GM03348 (cell line): ENCODE results near the gene BAZ1B.
"Not testable (repeated sequence)": the region's sequence is repeated elsewhere in the genome, so short reads cannot be mapped to it uniquely, and the experiment has no call there.

ENCODE experiments used
- DNase-seq: peaks from one replicate; pipeline ENCODE4 v3.0.0; 2012; ENCODE audit warnings: low spot score

The BAZ1B gene

DNA sequence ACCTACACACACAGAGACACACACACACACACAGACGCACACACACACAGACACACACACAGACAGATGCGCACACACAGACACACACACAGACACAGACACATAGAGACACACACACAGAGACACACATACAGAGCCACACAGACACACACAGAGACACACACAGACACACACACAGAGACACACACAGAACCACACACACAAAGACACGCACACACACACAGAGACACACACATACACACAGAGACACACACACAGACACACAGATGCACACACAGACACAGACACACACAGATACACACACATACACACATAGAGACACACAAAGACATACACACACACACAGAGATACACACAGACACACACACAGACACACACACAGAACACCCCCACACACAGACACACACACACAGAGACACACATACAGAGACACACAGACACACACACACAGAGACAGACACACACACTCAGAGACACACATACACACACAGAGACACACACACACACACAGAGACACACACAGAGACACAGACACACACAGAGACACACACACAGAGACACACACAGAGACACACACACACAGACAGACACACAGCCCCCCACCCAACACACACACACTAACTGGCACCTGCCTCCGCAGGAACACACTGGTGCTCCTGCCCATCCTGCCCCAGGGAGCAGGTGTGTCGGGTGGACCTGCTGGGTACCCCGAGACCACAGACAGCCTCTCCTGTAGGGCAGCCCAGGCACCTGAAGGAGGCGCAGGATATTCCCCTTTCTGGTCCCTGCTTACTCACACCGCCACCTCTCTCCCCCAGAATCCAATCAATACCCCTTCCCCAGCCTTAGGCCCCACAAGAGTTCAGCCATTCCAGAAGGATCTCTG is 93.9 kb downstream of the BAZ1B start:
- DNase-seq, result no peak

DNA sequence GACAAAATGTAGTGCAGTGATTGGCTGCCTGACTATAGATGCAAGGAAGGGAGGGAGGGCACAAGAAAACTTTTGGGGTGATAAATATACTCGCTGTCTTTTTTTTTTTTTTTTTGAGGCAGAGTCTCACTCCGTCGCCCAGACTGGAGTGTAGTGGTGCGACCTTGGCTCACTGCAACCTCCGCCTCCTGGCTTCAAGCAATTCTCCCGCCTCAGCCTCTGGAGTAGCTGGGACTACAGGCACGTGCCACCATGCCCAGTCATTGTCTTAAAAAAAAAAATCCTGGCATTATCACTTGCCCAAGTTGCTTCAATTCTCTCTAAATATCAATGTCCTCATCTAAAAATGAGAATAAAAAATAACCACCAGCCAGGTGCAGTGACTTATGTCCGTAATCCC is 96.1 kb downstream of the BAZ1B start:
- DNase-seq, result no peak

DNA sequence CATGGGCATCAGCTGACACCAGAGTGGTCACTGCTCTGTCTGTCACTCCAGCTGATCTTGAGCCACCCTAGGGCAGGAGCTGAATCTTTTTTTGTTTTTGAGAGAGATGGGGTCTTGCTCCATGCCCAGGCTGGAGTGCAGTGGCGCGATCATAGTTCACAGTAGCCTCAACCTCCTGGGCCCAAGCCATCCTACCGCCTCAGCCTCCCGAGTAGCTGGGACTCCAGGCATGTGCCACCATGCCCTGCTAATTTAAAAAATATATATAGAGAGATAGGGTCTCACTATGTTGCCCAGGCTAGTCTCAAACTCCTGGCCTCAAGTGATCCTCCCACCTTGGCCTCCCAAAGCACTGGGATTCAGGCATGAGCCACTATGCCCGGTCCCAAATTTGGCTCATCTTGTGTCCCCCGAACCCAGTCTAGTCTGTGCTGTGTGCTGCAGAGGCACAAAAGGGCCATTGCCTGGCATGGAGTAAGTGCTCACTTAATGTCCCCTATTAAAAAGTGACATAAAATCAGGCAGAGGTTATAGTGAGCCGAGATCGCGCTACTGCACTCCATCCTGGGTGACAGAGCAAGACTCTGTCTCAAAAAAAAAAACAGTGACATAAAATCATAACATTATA is 96.6 kb downstream of the BAZ1B start:
- DNase-seq, result no peak

DNA sequence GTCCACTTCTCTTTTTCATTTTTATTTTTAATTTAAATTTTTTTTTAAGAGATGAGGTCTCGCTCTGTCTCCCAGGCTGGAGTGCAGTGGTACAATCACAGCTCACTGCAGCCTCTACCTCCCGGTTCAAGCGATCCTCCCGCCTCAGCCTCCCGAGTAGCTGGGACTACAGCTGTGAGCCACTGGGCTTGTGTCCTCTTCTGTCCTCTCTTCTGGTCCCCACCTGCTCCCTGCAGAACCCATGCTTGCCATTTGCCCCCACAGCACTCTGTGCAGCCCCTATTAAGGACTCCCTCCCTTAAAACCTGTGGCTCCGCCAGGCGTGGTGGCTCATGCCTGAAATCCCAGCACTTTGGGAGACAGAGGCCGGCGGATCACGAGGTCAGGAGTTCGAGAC is 97.6 kb downstream of the BAZ1B start:
- DNase-seq, result no peak

DNA sequence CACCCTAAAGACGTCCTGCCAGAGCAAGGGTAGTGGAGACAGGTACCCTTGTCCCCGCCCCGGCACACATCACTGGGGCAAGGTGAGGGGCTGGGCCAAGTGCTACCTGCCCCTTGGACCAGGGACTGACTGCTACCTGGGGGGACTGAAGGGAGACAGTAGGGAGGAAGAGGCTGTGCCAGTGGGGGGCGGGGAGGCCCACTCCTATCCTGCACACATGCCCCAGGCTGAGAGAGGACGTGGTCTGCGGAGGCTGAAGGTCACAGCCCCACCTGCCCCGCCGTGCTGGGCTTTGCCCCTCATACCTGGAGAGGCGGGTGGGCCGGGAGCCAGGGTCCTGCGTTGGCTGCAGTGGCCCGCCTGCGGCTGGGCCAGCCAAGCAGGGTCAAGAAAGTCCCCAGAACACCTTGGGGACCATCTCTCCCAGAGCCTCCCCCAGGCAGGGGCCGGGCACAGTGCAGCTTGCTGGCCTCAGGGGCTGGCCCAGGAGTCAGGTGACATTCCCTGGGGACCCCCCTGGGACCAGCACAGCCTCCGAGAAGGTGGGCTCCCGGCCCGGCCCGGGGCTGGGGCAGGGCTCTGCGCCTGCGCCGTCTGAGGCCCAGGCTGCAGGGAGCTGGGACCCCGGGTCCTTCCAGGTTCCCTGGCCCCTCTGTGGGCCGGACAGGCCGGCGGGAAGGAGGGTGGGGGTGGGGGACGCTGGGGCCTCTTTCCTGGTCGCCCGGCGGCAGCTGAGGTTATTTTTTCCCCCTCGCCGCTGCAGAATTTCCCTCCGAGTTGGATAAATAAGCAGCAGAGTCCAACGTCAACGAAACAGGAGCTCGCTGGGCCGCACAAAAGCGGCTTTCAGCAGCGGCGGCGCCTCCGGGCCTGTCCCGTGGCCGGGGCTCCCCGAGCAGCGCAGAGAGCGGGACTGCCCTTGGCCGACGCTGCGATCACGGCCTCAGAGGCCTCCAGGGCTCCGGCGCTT is 98.3 kb downstream of the BAZ1B start:
- peak; percentile 62 for DNase-seq

DNA sequence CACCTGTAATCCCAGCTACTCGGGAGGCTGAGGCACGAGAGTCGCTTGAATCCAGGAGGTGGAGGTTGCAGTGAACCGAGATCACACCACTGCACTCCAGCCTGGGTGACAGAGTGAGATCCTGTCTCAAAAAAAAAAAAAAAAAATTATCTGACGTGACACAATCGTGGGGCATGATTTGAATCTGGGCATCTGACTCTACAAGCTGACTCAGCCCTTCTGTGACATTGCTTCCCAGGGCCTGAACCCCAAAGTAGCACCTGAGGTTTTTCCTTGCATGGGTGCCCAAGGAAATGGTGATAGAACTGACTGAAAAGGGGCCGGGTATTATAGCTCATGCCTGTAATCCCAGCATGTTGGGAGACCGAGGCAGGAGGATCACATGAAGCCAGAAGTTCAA is 101.5 kb downstream of the BAZ1B start:
- not testable (repeated sequence) for DNase-seq

DNA sequence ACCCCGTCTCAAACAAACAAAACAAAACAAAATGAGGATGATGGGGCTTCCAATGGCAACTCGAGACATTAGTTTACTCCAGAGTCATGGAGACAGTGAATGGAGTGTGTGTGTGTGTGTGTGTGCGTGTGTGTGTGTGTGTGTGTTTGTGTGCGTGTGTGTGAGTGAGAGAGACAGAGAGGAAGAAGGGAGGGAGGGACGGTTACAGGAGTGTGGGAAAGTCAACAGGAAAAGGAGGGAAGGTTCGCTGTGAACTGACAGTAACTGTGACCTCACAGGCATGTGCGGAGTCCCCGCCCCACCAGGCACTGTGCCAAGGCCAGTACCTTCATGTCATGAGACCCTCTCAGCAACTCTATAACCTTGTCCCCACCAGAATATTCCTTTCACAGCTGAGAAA is 102.1 kb downstream of the BAZ1B start:
- not testable (repeated sequence) for DNase-seq

DNA sequence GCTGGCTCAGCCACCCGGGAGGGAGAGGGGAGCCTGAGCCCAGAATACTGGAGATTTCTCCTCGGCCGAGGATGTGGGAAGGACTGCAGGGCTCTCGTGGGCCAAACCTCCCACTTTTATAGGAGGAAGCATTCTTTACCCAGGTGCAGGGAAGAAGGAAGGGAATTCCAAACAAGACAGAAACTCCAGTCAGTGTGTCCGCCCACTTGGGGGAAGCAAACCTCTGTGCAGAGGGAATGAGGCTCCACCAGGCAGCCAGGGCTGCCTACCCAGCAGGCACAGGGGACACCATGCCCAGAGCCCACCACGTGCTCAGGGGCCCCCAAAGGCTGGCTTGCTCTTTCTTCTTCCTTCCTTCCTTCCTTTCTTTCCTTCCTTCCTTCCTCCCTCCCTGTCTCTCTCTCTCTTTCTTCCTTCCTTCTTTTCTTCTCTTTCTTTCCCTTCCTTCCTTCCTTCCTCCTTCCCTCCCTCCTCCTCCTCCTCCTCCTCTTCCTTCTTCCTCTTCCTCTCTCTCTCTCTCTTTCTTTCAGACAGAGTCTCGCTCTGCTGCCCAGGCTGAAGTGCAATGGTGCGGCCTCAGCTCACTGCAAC is 103.9 kb downstream of the BAZ1B start:
- no peak for DNase-seq

DNA sequence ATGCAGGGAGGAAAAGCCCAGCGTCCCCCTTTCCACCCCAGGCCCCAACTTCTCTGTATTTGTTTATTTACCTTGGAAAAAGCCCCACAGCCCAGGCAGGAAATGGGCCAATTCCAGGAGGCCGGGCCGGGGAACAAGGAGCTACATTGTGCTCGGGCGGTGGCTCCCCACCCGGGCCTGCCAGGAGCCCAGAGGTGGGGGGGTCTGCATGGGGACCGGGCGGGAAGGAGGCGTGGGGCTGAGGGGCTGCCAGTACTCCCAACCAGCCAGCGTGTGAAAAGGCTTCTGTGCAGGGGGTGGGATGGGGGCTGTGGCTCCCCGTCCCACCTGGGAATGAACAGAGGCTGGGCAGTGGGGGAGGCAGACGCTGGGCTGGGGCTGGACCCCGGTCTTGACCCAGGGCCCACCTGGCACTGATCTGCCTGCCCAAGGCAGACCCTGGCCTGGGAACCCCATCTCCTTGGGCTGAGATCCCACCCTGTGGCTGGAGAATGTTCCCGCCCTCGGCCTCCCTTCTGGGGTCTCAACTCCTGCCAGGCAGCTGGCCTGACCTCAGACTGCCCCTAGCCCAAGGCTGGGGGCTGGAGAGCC is 111.5 kb downstream of the BAZ1B start:
- DNase-seq, result not testable (repeated sequence)

DNA sequence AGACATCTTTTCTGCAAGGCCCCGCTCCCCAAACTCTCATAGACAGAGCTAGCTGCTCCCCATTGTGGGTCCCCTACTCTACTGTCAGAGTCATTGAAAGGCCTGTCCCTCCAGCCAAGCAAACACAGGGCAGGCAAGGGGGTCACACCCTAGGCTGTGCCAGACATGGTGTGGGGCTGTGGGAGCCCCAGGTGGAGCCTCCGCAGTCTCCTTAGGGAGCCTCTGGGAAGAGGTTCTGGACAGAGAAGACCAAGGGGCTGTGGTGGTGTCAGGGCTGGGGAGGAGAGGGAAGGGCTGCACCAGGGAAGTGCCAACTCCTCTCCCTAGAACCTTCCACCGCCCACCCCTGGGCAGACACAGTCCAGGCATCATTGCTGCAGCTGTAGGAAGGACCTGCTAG is 117.2 kb downstream of the BAZ1B start:
- DNase-seq, result not testable (repeated sequence)

DNA sequence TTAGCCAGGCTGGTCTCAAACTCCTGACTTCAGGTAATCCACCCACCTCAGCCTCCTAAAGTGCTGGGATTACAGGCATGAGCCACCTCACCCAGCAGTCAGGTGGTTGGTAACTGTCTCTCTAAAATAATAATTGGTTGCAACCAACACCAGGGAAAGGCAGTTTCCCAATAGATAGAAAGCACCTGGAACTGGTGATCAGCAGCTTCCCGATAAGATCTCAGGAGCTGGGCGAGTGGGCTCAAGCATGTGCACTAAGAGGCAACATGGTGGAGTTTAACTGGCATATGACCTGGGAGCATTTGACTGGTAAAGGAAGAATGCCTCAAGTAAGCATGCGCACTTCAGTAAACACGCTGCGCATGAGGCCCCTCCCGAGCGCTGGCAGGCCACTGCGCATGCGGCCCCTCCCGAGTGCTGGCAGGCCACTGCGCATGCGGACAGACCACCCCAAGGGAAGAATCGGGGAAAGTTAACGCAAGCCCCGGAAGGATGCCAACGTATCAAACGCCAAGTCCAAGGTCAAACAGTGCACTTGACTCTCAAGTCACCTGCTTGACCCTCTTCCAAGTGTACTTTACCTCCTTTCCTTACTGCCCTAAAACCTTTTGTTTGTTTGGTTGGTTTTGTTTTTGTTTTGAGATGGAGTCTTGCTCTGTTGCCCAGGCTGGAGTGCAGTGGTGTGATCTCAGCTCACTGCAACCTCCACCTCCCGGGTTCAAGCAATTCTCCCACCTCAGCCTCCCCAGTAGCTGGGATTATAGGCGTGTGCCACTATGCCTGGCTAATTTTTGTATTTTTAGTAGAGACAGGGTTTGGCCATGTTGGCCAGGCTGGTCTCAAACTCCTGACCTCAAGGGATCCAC is 122.7 kb downstream of the BAZ1B start:
- peak; percentile 84 for DNase-seq

DNA sequence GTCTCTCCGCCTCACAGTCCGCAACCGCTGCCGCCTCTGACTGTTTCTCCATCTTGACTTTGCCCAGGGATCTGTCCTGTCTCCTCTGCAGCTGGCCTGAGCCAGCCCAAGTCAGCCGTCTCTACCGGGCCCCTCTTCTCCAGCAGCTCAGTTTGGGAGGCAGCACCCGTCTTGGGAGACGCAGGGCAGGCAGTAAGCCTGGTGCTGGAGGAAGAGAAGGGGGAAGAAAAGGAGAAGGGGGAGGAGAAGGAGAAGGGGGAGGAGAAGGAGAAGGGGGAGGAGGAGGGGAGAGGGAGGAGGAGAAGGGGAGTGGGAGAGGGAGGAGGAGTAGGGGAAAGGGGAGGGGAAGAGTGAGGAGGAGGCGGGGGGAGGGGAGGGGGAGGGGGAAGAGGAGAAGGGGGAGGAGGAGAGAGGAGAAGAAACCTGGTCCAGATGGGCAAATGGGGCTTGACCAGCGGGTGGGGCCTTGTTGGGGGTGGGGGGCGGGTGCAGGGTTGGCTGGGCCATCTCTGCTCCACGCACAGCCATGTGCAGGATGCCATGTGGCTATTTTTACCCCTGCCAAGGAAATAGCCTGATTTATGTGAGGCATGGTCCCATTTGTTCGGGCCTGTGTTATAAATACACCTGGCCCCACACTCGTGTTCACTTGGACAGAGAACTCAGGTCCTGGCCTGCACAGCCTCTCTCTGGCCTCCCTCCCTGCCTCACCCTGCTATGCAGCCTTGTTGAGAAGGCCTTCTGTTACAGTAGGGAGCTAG is 124.4 kb downstream of the BAZ1B start:
- no peak for DNase-seq

DNA sequence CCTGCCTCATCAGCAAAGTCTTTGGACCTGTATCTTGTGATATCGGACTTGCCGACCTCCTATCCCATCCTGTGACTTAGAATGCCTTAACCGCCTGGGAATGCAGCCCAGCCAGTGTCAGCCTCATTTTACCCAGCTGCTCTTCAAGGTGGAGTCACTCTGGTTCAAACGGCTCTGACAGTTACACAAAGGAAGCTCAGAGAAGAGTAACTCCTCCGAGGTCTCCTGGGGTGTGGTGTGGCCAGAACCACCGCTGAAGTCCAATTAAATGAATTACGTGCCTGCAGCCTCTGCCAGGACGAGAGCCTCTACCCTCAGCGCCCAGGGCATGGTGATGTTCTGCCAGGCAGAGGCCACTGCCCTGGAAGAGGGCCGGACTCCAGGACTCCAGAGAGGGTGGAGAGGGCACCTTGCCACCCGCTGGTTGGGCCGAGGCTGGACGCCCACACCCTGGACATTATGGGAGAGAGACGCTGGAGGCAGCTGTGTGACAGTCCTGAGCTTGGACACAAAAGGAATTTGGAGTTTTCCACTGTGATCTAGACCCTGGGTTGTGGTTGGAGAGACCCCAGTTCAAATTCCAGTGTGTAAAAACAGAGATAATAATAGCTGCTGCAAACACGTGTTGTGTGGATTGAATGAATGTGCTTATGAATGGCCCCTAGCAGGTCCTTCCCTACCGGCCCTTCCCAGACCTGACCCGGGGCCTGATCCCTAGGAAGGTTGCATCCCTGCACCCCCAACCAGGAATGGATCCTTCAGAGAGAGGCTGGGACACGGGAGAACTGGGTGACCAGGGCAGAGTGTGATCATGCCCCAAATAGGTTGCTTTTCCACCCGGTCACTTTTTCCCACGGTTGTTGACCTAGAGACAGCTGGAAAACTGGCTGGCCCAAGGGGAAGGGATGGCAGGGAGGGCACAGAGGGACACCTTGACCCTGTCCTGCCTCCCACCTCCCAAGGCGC is 126.3 kb downstream of the BAZ1B start:
- DNase-seq, result no peak

DNA sequence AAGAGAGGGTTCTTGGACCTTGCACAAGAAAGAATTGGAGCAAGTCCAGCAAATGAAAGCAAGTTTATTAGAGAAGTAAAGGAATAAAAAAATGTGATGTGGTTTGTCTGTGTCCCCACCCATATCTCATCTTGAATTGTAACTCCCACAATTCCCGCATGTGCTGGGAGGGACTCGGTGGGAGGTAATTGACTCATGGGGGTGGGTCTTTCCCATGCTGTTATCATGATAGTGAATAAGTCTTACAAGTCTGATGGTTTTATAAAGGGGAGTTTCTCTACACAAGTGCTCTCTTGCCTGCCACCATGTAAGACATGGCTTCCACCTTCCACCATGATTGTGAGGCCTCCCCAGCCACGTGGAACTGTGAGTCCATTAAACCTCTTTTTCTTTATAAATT is 127.7 kb downstream of the BAZ1B start:
- no peak for DNase-seq

DNA sequence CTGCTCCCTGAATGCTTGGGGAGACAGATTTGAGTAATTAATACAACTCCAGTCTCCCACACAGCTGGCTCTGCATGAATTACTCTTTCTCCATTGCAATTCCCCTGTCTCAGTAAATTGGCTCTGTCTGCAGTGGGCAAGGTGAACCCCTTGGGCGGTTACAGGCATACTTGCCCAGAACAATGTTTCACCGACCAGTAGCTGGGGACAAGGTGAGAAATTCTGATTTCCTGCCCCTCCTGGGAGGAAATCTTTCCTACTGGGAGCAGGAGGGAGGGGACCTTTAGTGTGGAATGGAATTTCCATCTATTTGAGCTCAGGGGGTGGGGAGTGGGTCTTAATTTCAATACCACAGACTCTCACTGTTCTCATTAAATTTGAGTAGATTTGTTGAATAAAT is 130.7 kb downstream of the BAZ1B start:
- DNase-seq, result no peak
